NCI-H2196 treated with DMSO at 0.1 percent for 48 hours (cell line): Measurements from ENCODE around the gene THRSP.
A peak's percentile ranks its signal among the peaks of the same experiment; 100 is the strongest.
"Not testable (repeated sequence)": the region's sequence is repeated elsewhere in the genome, so short reads cannot be mapped to it uniquely, and the experiment has no call there.

ENCODE experiments used
- DNase-seq: peaks from one replicate; lab custom pipeline; 2025; ENCODE audit not compliant: unreplicated experiment; lab: John Stamatoyannopoulos, UW

THRSP gene

GRCh38 chr11:78038697-78039313, 24.9 kb upstream of the THRSP start:
- DNase-seq: no peak

DNA sequence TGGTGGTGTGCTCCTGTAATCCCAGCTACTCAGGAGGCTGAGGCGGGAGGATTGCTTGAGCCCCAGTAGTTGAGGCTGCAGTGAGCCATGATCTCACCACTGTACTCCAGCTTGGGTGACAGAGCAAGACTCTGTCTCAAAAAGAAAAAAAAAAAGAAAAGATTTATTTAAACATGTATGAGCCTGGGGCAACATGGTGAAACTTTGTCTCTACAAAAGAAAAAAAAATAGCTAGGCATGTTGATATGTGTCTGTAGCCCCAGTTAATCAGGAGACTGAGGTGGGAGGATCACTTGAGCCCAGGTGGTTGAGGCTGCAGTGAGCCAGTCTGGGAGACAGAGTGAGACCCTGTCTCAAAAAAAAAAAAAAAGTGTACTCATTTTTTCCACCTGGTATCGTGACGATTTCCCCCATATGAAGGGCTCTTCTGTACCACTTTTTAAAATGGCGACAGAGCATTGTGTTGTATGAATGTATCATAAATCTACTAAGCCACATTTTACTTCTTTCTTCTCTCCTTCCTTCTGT, 24.2 kb upstream of the THRSP start:
- no peak for DNase-seq

- DNase-seq: peak; percentile 31
These were observed 23.6 kb upstream of the THRSP start for GRCh38 chr11:78039919-78040671.

GRCh38 chr11:78040691-78041379, 22.8 kb upstream of the THRSP start:
- no peak for DNase-seq

DNA sequence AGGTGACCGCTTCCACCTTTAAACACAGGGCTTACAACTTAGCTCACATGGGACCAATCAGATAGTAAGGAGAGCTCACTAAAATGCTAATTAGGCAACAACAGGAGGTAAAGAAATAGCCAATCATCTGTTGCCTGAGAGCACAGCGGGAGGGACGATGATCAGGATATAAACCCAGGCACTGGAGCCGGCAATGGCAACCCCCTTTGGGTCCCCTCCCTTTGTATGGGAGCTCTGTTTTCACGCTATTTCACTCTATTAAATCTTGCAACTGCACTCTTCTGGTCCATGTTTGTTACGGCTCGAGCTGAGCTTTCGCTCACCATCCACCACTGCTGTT, 22.3 kb upstream of the THRSP start:
- DNase-seq: not testable (repeated sequence)

GRCh38 chr11:78041843-78042440, 21.7 kb upstream of the THRSP start:
- DNase-seq: no peak

DNA sequence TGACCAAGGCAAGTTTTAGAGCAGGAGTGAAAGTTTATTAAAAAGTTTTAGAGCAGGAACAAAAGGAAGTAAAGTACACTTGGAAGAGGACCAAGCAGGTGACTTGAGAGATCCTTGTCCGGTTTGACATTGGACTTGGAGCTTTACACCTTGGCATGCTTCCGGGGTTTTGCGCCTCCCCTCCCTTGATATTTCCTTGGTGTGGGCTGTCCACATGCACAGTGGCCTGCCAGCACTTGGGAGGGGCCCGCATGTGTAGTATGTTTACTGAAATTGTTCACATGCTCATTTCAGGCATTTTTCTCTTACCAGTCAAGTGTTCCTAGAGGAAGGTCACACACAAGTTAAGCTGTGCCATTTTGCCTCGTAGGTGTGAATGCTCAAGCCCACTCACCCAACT, 19.0 kb upstream of the THRSP start:
- no peak for DNase-seq

- peak; percentile 59 for DNase-seq
These were observed 17.7 kb upstream of the THRSP start for GRCh38 chr11:78045851-78046485.

DNA sequence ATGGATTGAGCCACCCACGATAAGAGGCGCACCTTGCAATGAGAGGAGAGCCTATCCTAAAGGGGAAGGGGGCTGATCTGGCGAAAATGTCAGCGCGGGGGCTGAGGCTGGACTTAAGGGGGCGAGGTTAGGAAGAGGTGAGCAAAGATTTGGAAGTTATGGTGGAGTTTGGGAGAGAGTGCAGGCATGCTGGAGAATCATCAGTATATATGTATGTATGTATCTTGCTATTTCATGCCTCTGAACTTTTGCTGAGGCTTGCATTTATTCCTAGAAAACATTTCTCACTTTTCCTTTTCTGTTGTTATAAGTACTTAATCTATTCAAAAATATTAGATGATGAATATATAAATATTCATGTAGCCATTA, 17.2 kb upstream of the THRSP start:
- no peak for DNase-seq

DNA sequence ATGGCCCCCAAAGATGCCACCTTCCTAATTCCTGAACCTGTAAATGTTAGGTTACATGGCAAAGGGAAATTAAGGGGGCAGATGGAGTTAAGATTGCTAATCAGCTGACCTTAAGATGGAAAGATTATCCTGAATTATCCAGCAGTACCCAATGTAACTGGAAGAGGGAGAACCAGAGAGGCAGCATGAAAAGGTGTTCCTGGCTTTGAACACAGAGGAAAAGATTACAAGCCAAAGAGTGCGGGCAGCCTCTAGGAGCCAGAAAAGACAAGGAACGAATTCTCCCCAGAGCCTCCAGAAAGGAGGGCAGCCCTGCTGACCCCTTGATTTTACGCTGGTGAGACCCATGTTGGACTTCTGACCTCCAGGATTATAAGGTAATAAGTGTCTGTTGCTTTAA, 15.1 kb upstream of the THRSP start:
- no peak for DNase-seq

DNA sequence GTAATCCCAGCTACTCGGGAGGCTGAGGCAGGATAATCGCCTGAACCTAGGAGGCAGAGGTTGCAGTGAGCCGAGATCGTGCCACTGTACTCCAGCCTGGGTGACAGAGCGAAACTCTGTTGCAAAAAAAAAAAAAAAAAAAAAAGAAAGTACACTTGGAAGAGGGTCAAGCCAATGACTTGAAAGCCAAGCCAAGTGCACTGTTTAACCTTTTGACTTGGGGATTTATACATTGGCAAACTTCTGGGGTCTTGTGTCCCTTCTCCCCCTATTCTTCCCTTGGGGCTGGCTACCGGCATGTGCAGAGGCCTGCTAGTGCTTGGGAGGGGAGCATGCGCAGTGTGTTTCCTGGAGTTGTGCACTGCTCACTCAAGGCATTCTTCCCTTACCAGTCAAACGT, 14.3 kb upstream of the THRSP start:
- DNase-seq: no peak

GRCh38 chr11:78050964-78051831, 12.5 kb upstream of the THRSP start:
- DNase-seq: no peak

DNA sequence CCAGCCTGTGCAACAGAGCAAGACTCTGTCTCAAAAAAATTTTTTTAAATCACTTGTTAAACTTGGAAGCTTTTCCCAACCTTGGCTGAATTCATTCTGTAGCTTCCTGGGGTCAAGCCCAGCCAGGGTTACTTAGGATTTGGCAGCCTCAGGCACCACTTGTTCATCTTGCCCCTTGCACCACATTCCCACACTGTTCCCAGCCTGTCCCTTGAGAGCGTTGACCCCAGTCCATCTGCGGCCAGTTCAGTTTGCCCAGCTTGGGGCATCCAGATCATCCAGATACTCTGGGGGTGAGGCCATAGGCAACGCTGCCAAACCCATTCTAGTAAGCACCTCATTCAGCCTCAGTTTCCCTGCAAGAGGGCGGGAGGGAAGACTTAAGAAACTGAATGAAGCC, 8.7 kb upstream of the THRSP start:
- no peak for DNase-seq

GRCh38 chr11:78056093-78056492, 7.6 kb upstream of the THRSP start:
- no peak for DNase-seq

DNA sequence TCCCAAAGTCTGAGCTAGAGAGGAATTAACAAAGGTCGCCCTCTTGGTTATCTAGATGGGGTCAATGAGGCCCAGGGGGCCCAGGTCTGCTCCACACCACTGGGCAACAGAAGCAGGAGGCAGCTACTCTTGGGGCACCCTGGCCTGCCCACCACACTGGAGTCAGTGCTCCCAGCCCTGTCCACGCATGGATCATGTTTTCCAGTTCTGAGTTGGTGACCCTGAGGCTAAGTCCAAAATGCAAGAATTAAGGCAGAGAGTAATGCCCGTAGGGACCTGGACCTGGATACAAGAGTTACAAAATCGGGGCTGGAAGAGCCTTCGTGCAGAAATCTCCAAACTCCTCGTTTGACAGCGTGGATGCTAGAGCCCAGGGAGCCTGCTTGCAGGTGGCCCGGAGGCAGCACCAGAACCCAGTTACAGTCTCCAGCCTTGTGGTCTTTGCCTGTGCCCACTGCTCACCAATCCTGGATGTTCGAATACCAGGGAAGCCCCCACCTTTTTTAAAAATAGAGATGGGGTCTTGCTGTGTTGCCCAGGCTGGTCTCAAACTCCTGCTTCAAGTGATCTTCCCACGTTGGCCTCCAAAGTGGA, 6.1 kb upstream of the THRSP start:
- no peak for DNase-seq

- not testable (repeated sequence) for DNase-seq
These were observed 3.8 kb upstream of the THRSP start for GRCh38 chr11:78059749-78060328.

DNA sequence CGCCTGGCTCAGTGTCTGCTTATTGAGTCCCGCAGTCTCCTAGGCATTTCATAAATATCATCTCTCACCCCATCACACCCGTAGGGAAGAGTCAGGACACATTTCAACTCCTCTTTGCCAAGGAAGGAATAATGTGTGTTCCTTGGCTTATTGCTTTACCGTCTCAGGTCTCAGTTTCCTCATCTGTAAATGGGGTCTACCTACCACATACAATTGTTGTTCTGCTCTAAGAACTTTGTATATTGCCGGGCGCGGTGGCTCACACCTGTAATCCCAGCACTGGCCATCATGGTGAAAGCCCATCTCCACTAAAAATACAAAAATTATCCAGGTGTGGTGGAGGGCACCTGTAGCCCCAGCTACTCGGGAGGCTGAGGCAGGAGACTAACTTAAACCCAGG, 3.1 kb upstream of the THRSP start:
- no peak for DNase-seq

- DNase-seq: no peak
These were observed 2.4 kb upstream of the THRSP start for GRCh38 chr11:78061088-78061920.

DNA sequence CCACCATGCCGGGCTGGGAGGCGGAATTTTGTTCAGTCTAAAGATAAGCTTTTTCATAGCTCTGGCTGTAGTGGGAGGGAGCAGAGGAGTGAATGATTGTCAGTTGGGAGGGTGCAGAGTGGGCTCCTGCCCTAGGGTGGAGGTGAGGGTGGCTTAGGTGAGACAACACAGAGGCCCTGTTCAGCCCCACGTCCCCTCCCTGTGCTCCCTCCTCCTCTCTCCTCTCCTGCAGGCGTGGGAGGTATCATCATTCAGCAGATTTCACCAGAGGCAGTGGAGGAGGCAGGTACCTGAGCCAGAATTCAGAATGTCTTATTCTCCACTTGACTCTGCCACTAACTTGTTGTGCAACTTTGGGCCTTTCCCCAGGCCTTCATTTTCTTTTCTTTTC, 1.7 kb upstream of the THRSP start:
- DNase-seq: no peak
